HepG2 (cell line): ENCODE data around the gene ASCC3. TPM values are rescaled to one million over a fixed set of nuclear protein-coding genes. Genes with fewer than 3 reads are reported as not detected.

ENCODE experiments used
- ATAC-seq: fragments of 200-7000 bp; cut with Tn5 transposase; 3 replicates; pipeline ENCODE4 v1.9.1; 2020; ENCODE audit warnings: mild to moderate bottlenecking, moderate library complexity
- BruUV-seq: library from RNA; stranded (reverse); fragments of 400-500 nt; replicated peaks from 2 replicates; lab custom pipeline; 2021; lab: Mats Ljungman, UMichigan
- CTCF ChIA-PET: fragments of 300-600 bp; formaldehyde crosslinking; extraction: SDS; loops from one replicate; lab custom pipeline; 2021; ENCODE audit warnings: low total read pairs, inconsistent platforms, low intra/inter-chr PET ratio; lab: Yijun Ruan, JAX
- POLR2A ChIA-PET: fragments of 350-600 bp; sonication (Branson Sonifier 250); formaldehyde crosslinking; loops from one replicate; lab custom pipeline; 2020; ENCODE audit warnings: antibody characterized with exemption, inconsistent platforms; lab: Yijun Ruan, JAX
- DNase-seq: peaks from one replicate; pipeline ENCODE4 v3.0.0-alpha.2; 2015; ENCODE audit warnings: low spot score
- FAIRE-seq: peaks from 3 replicates; lab custom pipeline; 2011; peaks lifted over from hg19 to GRCh38; lab: Jason Lieb, UNC
- H2AFZ ChIP-seq: one replicate; pipeline ENCODE4 v1.6.1; 2011; ENCODE audit warnings: low read length, inconsistent platforms
- H3K27ac ChIP-seq: fragments of 300-600 bp; 3 replicates; pipeline ENCODE4 v1.8.0; 2011; ENCODE audit warnings: mixed run types, mild to moderate bottlenecking, mixed read lengths, low read length, inconsistent platforms; ENCODE audit not compliant: insufficient read depth; ENCODE audit errors: extremely low read length
- H3K27me3 ChIP-seq, 2 experiments: fragments of 200-600 bp in 1 of 2; 2 replicates in 1 of 2; 3 replicates in 1 of 2; pipeline versions ENCODE4 v1.6.0 to v1.8.0; 2011; ENCODE audit warnings: low read length in 2 of 2, mild to moderate bottlenecking in 2 of 2, moderate library complexity in 2 of 2, inconsistent platforms in 1 of 2; ENCODE audit not compliant: insufficient read depth in 2 of 2, control insufficient read depth in 1 of 2
- H3K36me3 ChIP-seq, 2 experiments: fragments of 200-600 bp in 1 of 2; replicated peaks in 1 of 2; 2 replicates in 1 of 2; 3 replicates in 1 of 2; pipeline versions ENCODE4 v1.5.1 to v1.8.0; 2011; ENCODE audit warnings: low read length in 2 of 2, inconsistent platforms in 1 of 2; ENCODE audit not compliant: insufficient read depth in 2 of 2, control insufficient read depth in 1 of 2
- H3K4me1 ChIP-seq: 2 replicates; pipeline ENCODE4 v1.5.1; 2012; ENCODE audit warnings: low read length, inconsistent platforms; ENCODE audit not compliant: insufficient read depth
- H3K4me2 ChIP-seq: 2 replicates; pipeline ENCODE4 v1.6.0; 2011; ENCODE audit warnings: low read depth, low read length, inconsistent platforms
- H3K4me3 ChIP-seq, 3 experiments: fragments of 200-600 bp in 1 of 3; sonication (generic), shearing (Covaris generic) in 1 of 3; replicated peaks in 1 of 3; 2 replicates each; pipeline ENCODE4 v1.5.1; 2011 to 2016; ENCODE audit warnings: low read length in 3 of 3, inconsistent platforms in 2 of 3, low read depth in 2 of 3, mild to moderate bottlenecking in 2 of 3, control low read depth in 1 of 3, mixed read lengths in 1 of 3; ENCODE audit not compliant: insufficient read depth in 1 of 3
- H3K79me2 ChIP-seq: one replicate; pipeline ENCODE4 v1.6.1; 2011; ENCODE audit warnings: low read length, inconsistent platforms; ENCODE audit not compliant: insufficient read depth
- H3K9ac ChIP-seq: 2 replicates; pipeline ENCODE4 v1.6.0; 2011; ENCODE audit warnings: mild to moderate bottlenecking, low read depth, low read length, inconsistent platforms; ENCODE audit not compliant: insufficient read depth
- H3K9me3 ChIP-seq: 2 replicates; pipeline ENCODE4 v1.5.1; 2012; ENCODE audit warnings: mild to moderate bottlenecking, low read length
- H4K20me1 ChIP-seq: 2 replicates; pipeline ENCODE4 v1.6.0; 2011; ENCODE audit warnings: inconsistent platforms, mild to moderate bottlenecking, low read length, moderate library complexity; ENCODE audit not compliant: insufficient read depth
- ATF7-NPFF ChIP-seq: sonication (generic); formaldehyde crosslinking; IDR thresholded peaks from 2 replicates; pipeline ENCODE4 v1.8.1; 2023; ENCODE audit warnings: mild to moderate bottlenecking, low read depth, missing genetic modification reagents, moderate library complexity
- CEBPG ChIP-seq: IDR thresholded peaks from 2 replicates; pipeline ENCODE4 v1.6.1; 2016
- CENPT ChIP-seq: sonication (generic); formaldehyde crosslinking; IDR thresholded peaks from 2 replicates; pipeline ENCODE4 v1.8.0; 2022; ENCODE audit warnings: low read depth, mild to moderate bottlenecking, moderate library complexity, missing genetic modification reagents
- HMGA1 ChIP-seq: sonication (generic); formaldehyde crosslinking; conservative IDR thresholded peaks from 2 replicates; pipeline ENCODE4 v1.4.0; 2020; ENCODE audit warnings: missing genetic modification reagents
- HOXA7 ChIP-seq: sonication (generic); formaldehyde crosslinking; IDR thresholded peaks from 2 replicates; pipeline ENCODE4 v1.8.1; 2022; ENCODE audit warnings: mild to moderate bottlenecking, missing genetic modification reagents, moderate library complexity
- KMT2A ChIP-seq: sonication (generic); formaldehyde crosslinking; IDR thresholded peaks from 2 replicates; pipeline ENCODE4 v1.4.0; 2020; ENCODE audit warnings: missing genetic modification reagents
- ONECUT2 ChIP-seq: sonication (generic); formaldehyde crosslinking; IDR thresholded peaks from 2 replicates; pipeline ENCODE4 v1.4.0; 2020; ENCODE audit warnings: missing genetic modification reagents
- RFX5 ChIP-seq: IDR thresholded peaks from 2 replicates; pipeline ENCODE4 v1.6.1; 2011; ENCODE audit warnings: low read depth, low read length, improper control_type of control experiment
- TCF7L2 ChIP-seq: IDR thresholded peaks from 2 replicates; pipeline ENCODE4 v1.6.1; 2011; ENCODE audit warnings: mild to moderate bottlenecking, low read depth, low read length, moderate library complexity
- ZMYM2 ChIP-seq: sonication (generic); formaldehyde crosslinking; IDR thresholded peaks from 2 replicates; pipeline ENCODE4 v1.8.0; 2022; ENCODE audit warnings: mild to moderate bottlenecking, missing genetic modification reagents
- ZNF44 ChIP-seq: sonication (generic); formaldehyde crosslinking; IDR thresholded peaks from 2 replicates; pipeline ENCODE4 v1.5.1; 2020; ENCODE audit warnings: mild to moderate bottlenecking, missing genetic modification reagents
- ZNF670 ChIP-seq: sonication (generic); formaldehyde crosslinking; IDR thresholded peaks from 2 replicates; pipeline ENCODE4 v1.8.0; 2022; ENCODE audit warnings: mild to moderate bottlenecking, missing genetic modification reagents, borderline replicate concordance
- WGBS: methylation state at CpG from one replicate; pipeline ENCODE4 v1.1.6; 2017; ENCODE audit warnings: low lambda C conversion rate; 5-methylcytosine and 5-hydroxymethylcytosine counted together
- in situ Hi-C: cut with HindIII; loops from 2 replicates; pipeline ENCODE4 v1.10.0; 2017; ENCODE audit warnings: low pct_unique_long_range_greater_than_20kb; ENCODE audit not compliant: extremely low pct_ligation_motif_present
- intact Hi-C: fragments of 100-400 bp; cut with micrococcal nuclease; formaldehyde crosslinking; loops from one replicate; pipeline ENCODE4 v1.10.0; 2022; ENCODE audit not compliant: unreplicated experiment
- polyA plus RNA-seq, 8 experiments: library from polyadenylated mRNA; depleted of rRNA in 3 of 8; stranded (reverse) in 7 of 8; unstranded in 1 of 8; fragments of >200 nt; fragmentation: Illumina TruSeq in 4 of 8; extraction: Trizol in 4 of 8; gene quantifications; 2 replicates each; pipeline versions ENCODE4 v1.2.1 to v1.2.3, GENCODE V29; 2011 to 2016; ENCODE audit warnings: low read depth in 4 of 8, missing spikeins in 1 of 8, mixed read lengths in 1 of 8; ENCODE audit not compliant: insufficient read depth in 1 of 8
- total RNA-seq, 5 experiments: library from RNA; depleted of rRNA; stranded (reverse); fragments of >200 nt; fragmentation: Illumina TruSeq; extraction: Trizol; gene quantifications; 2 replicates each; pipeline ENCODE4 v1.2.3, GENCODE V29; 2016; ENCODE audit warnings: low read depth in 1 of 5
- TF ChIP-seq, protein P1 (sequence below): sonication (generic); formaldehyde crosslinking; IDR thresholded peaks from 2 replicates; pipeline ENCODE4 v1.4.0; 2020; ENCODE audit warnings: mild to moderate bottlenecking, missing genetic modification reagents
- TF ChIP-seq, protein P2 (sequence below): IDR thresholded peaks from 2 replicates; pipeline ENCODE4 v1.6.1; 2012; ENCODE audit warnings: low read depth, low read length, improper control_type of control experiment
- TF ChIP-seq, protein P3 (sequence below): sonication (generic); formaldehyde crosslinking; IDR thresholded peaks from 2 replicates; pipeline ENCODE4 v1.4.0; 2020; ENCODE audit warnings: mild to moderate bottlenecking, missing genetic modification reagents

The ASCC3 gene
- total and polyA plus RNA-seq, 2 of the 13 experiments (the other 11 are each of a cell fraction or from before 2014, with no cell fraction given), result 23.1 to 55.7 TPM

DNA sequence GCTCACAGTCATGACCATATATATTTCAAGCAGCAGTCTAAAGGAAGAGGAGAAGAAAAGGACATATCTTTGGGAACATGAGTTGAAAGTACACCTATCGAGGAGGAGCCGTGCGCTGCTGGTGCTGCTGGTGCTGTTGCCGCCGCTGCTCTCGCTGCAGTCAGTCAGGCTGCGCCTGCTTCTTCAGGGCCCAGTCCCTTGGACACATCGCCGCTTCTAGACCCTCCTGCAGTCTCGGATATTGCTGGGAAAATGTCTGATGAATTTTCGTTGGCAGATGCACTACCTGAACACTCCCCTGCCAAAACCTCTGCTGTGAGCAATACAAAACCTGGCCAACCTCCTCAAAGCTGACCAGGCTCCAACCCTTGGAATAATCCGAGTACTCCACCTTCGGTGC, 8.2 kb upstream of the ASCC3 start:
- no peak overlapping the region for H3K27ac ChIP-seq
- no peaks in the 10 kb centered on the region for H3K27me3 ChIP-seq
- no peaks in the 10 kb centered on the region for H3K9me3 ChIP-seq
- no peaks in the 10 kb centered on the region for H4K20me1 ChIP-seq
- in situ Hi-C loops (no loop called here), intact Hi-C loops (no loop called here)
- FAIRE-seq, result no peak
- H3K4me2 ChIP-seq, result no peak overlapping the region
- no peak overlapping the region for H3K9ac ChIP-seq
- H3K4me1 ChIP-seq, result no peaks in the 10 kb centered on the region
- TF ChIP-seq HOXA7 (CRISPR knock-in tag) (no peak), KMT2A (CRISPR knock-in tag) (no peak), CEBPG (CRISPR knock-in tag) (no peak), RFX5 (no peak), TCF7L2 (no peak), ONECUT2 (CRISPR knock-in tag) (no peak), HMGA1 (CRISPR knock-in tag) (no peak), ZNF44 (CRISPR knock-in tag) (no peak), CENPT (CRISPR knock-in tag) (no peak), ZNF670 (CRISPR knock-in tag) (no peak), ATF7-NPFF (CRISPR knock-in tag) (no peak), ZMYM2 (CRISPR knock-in tag) (no peak)
- TF ChIP-seq, protein P1, sequence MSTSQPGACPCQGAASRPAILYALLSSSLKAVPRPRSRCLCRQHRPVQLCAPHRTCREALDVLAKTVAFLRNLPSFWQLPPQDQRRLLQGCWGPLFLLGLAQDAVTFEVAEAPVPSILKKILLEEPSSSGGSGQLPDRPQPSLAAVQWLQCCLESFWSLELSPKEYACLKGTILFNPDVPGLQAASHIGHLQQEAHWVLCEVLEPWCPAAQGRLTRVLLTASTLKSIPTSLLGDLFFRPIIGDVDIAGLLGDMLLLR (CRISPR knock-in tag), result no peak
- TF ChIP-seq, protein P2, sequence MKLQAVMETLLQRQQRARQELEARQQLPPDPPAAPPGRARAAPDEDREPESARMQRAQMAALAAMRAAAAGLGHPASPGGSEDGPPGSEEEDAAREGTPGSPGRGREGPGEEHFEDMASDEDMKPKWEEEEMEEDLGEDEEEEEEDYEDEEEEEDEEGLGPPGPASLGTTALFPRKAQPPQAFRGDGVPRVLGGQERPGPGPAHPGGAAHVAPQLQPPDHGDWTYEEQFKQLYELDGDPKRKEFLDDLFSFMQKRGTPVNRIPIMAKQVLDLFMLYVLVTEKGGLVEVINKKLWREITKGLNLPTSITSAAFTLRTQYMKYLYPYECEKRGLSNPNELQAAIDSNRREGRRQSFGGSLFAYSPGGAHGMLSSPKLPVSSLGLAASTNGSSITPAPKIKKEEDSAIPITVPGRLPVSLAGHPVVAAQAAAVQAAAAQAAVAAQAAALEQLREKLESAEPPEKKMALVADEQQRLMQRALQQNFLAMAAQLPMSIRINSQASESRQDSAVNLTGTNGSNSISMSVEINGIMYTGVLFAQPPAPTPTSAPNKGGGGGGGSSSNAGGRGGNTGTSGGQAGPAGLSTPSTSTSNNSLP, result no peak
- TF ChIP-seq, protein P3, sequence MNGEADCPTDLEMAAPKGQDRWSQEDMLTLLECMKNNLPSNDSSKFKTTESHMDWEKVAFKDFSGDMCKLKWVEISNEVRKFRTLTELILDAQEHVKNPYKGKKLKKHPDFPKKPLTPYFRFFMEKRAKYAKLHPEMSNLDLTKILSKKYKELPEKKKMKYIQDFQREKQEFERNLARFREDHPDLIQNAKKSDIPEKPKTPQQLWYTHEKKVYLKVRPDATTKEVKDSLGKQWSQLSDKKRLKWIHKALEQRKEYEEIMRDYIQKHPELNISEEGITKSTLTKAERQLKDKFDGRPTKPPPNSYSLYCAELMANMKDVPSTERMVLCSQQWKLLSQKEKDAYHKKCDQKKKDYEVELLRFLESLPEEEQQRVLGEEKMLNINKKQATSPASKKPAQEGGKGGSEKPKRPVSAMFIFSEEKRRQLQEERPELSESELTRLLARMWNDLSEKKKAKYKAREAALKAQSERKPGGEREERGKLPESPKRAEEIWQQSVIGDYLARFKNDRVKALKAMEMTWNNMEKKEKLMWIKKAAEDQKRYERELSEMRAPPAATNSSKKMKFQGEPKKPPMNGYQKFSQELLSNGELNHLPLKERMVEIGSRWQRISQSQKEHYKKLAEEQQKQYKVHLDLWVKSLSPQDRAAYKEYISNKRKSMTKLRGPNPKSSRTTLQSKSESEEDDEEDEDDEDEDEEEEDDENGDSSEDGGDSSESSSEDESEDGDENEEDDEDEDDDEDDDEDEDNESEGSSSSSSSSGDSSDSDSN, result no peak
- TF ChIP-seq, all 625 proteins: peak for 0
- WGBS, result 73% methylated on average over 10 of the region's 13 CpGs
- no peak overlapping the region for H2AFZ ChIP-seq
- ChIA-PET POLR2A (no interaction called here), CTCF (no interaction called here)
- no peaks in the 10 kb centered on the region for H3K79me2 ChIP-seq
- ATAC-seq (no peak), DNase-seq (no peak)
- no peaks in the 10 kb centered on the region for H3K36me3 ChIP-seq
- BruUV-seq, result no TSS peak
- H3K4me3 ChIP-seq, result no peak overlapping the region
